H9 (cell line): ENCODE measurements around the gene SYNGR2. TPM values are rescaled to one million over a fixed set of nuclear protein-coding genes. Genes with fewer than 3 reads are reported as not detected.

Source experiments
- DNase-seq: peaks from one replicate; pipeline ENCODE4 v3.0.0-alpha.2; 2017
- H2AFZ ChIP-seq: one replicate; pipeline ENCODE4 v1.6.1; 2013; ENCODE audit warnings: mild to moderate bottlenecking, low read length, control low read depth, moderate library complexity
- H2AK5ac ChIP-seq: 2 replicates; pipeline ENCODE4 v1.6.1; 2013; ENCODE audit warnings: low read length, control low read depth, mixed read lengths; ENCODE audit not compliant: insufficient read length
- H2BK120ac ChIP-seq: one replicate; pipeline ENCODE4 v1.6.1; 2013; ENCODE audit warnings: low read depth, mild to moderate bottlenecking, low read length, control low read depth, inconsistent platforms; ENCODE audit not compliant: poor library complexity, severe bottlenecking
- H2BK12ac ChIP-seq: 2 replicates; pipeline ENCODE4 v1.6.1; 2013; ENCODE audit warnings: low read length, control low read depth, mixed read lengths, low read depth; ENCODE audit not compliant: insufficient read length
- H2BK15ac ChIP-seq: 2 replicates; pipeline ENCODE4 v1.6.1; 2013; ENCODE audit warnings: low read depth, low read length, control low read depth
- H2BK20ac ChIP-seq: one replicate; pipeline ENCODE4 v1.6.1; 2013; ENCODE audit warnings: low read depth, mild to moderate bottlenecking, low read length, control low read depth, inconsistent platforms; ENCODE audit not compliant: poor library complexity, severe bottlenecking
- H2BK5ac ChIP-seq: 2 replicates; pipeline ENCODE4 v1.6.1; 2013; ENCODE audit warnings: low read length, control low read depth, mixed read lengths; ENCODE audit not compliant: insufficient read length
- H3K14ac ChIP-seq: 2 replicates; pipeline ENCODE4 v1.6.1; 2013; ENCODE audit warnings: low read length, control low read depth; ENCODE audit not compliant: insufficient read depth
- H3K18ac ChIP-seq: 2 replicates; pipeline ENCODE4 v1.6.1; 2013; ENCODE audit warnings: low read depth, mild to moderate bottlenecking, mixed read lengths, low read length, control low read depth; ENCODE audit not compliant: insufficient read length
- H3K23ac ChIP-seq: 2 replicates; pipeline ENCODE4 v1.6.1; 2013; ENCODE audit warnings: low read length, control low read depth, mixed read lengths, low read depth; ENCODE audit not compliant: insufficient read length
- H3K23me2 ChIP-seq: 2 replicates; pipeline ENCODE4 v1.6.1; 2013; ENCODE audit warnings: low read depth, mild to moderate bottlenecking, mixed read lengths, low read length, control low read depth; ENCODE audit not compliant: insufficient read length, poor library complexity, severe bottlenecking
- H3K27ac ChIP-seq: 2 replicates; pipeline ENCODE4 v1.5.1; 2013; ENCODE audit warnings: low read length, control low read depth, mixed read lengths, low read depth; ENCODE audit not compliant: insufficient read length
- H3K27me3 ChIP-seq: 2 replicates; pipeline ENCODE4 v1.6.1; 2013; ENCODE audit warnings: low read length, control low read depth, inconsistent platforms; ENCODE audit not compliant: insufficient read depth
- H3K4ac ChIP-seq: 2 replicates; pipeline ENCODE4 v1.6.1; 2013; ENCODE audit warnings: low read depth, mild to moderate bottlenecking, control low read depth, inconsistent platforms, low read length, moderate library complexity
- H3K4me1 ChIP-seq: 2 replicates; pipeline ENCODE4 v1.6.1; 2013; ENCODE audit warnings: low read length, control low read depth, inconsistent platforms; ENCODE audit not compliant: insufficient read depth
- H3K4me2 ChIP-seq: 2 replicates; pipeline ENCODE4 v1.6.1; 2013; ENCODE audit warnings: low read length, control low read depth, mixed read lengths; ENCODE audit not compliant: insufficient read length, insufficient read depth
- H3K56ac ChIP-seq: 2 replicates; pipeline ENCODE4 v1.6.1; 2013; ENCODE audit warnings: low read depth, mild to moderate bottlenecking, mixed read lengths, low read length, control low read depth; ENCODE audit not compliant: insufficient read length
- H3K79me1 ChIP-seq: 2 replicates; pipeline ENCODE4 v1.6.1; 2013; ENCODE audit warnings: low read depth, mild to moderate bottlenecking, moderate library complexity, low read length, control low read depth, inconsistent platforms; ENCODE audit not compliant: insufficient read depth, poor library complexity, severe bottlenecking
- H3K79me2 ChIP-seq: 2 replicates; pipeline ENCODE4 v1.6.1; 2013; ENCODE audit warnings: low read length, control low read depth, inconsistent platforms; ENCODE audit not compliant: insufficient read depth
- H3K9ac ChIP-seq: 2 replicates; pipeline ENCODE4 v1.6.1; 2013; ENCODE audit warnings: low read length, control low read depth, mixed read lengths; ENCODE audit not compliant: insufficient read length; ENCODE audit errors: extremely low read depth
- H3K9me3 ChIP-seq: one replicate; pipeline ENCODE4 v1.6.1; 2013; ENCODE audit warnings: low read depth, low read length, inconsistent platforms; ENCODE audit not compliant: control insufficient read depth
- H3T11ph ChIP-seq: one replicate; pipeline ENCODE4 v1.6.1; 2013; ENCODE audit warnings: mild to moderate bottlenecking, low read length, control low read depth, inconsistent platforms
- H4K20me1 ChIP-seq: one replicate; pipeline ENCODE4 v1.6.1; 2013; ENCODE audit not compliant: control insufficient read depth, insufficient read length, insufficient read depth
- H4K5ac ChIP-seq: 2 replicates; pipeline ENCODE4 v1.6.1; 2013; ENCODE audit warnings: low read depth, mild to moderate bottlenecking, mixed read lengths, low read length, control low read depth; ENCODE audit not compliant: insufficient read length
- H4K8ac ChIP-seq: replicated peaks from 2 replicates; pipeline ENCODE4 v1.6.1; 2013; ENCODE audit warnings: low read length, control low read depth, mixed read lengths, low read depth; ENCODE audit not compliant: insufficient read length
- H4K91ac ChIP-seq: 2 replicates; pipeline ENCODE4 v1.6.1; 2013; ENCODE audit warnings: low read depth, mild to moderate bottlenecking, moderate library complexity, mixed read lengths, low read length, control low read depth; ENCODE audit not compliant: insufficient read length
- H3K27ac Mint-ChIP-seq, 3 experiments: 2 replicates in 2 of 3; 3 replicates in 1 of 3; pipeline ENCODE4 v1.8.0; 2020 to 2021; ENCODE audit warnings: mixed read lengths in 3 of 3, mild to moderate bottlenecking in 1 of 3, moderate library complexity in 1 of 3
- H3K27me3 Mint-ChIP-seq: 2 replicates; pipeline ENCODE4 v1.8.0; 2021; ENCODE audit warnings: low read depth, mild to moderate bottlenecking, moderate library complexity, mixed read lengths
- H3K36me3 Mint-ChIP-seq, 3 experiments: 2 replicates in 2 of 3; 3 replicates in 1 of 3; pipeline ENCODE4 v1.8.0; 2020 to 2021; ENCODE audit warnings: low read depth in 3 of 3, mixed read lengths in 3 of 3; ENCODE audit not compliant: insufficient read depth in 1 of 3
- H3K4me1 Mint-ChIP-seq, 2 experiments: 2 replicates each; pipeline ENCODE4 v1.8.0; 2020; ENCODE audit warnings: mixed read lengths in 2 of 2
- H3K4me3 Mint-ChIP-seq, 2 experiments: 2 replicates in 1 of 2; 3 replicates in 1 of 2; pipeline ENCODE4 v1.8.0; 2020 to 2021; ENCODE audit warnings: mild to moderate bottlenecking in 2 of 2, mixed read lengths in 2 of 2, moderate library complexity in 1 of 2
- H3K9me3 Mint-ChIP-seq, 2 experiments: 2 replicates in 1 of 2; 3 replicates in 1 of 2; pipeline ENCODE4 v1.8.0; 2020; ENCODE audit warnings: mild to moderate bottlenecking in 2 of 2, mixed read lengths in 2 of 2, moderate library complexity in 1 of 2
- WGBS: extraction: QIAGEN DNeasy Blood & Tissue Kit; methylation state at CpG from one replicate; pipeline ENCODE4 v1.1.7; 2013; ENCODE audit warnings: missing lambda C conversion rate, low lambda C conversion rate, mixed read lengths; ENCODE audit not compliant: insufficient read length; ENCODE audit errors: extremely low coverage; 5-methylcytosine and 5-hydroxymethylcytosine counted together
- total RNA-seq: library from RNA; stranded (reverse); gene quantifications from 2 replicates; pipeline ENCODE4 v1.2.1, GENCODE V29; 2021
- TF ChIP-seq, protein P1 (sequence below): fragments of 200-600 bp; sonication (generic); conservative IDR thresholded peaks from 3 replicates; pipeline ENCODE4 v1.8.0; 2021; ENCODE audit warnings: antibody characterized with exemption, mild to moderate bottlenecking

Gene SYNGR2
- total RNA-seq, 1 experiment from 2014 or later = 41.0 TPM

GRCh38 chr17:78120971-78121800, 47.2 kb upstream of the SYNGR2 start:
- Histone ChIP-seq H3K27me3 (no peaks in the 10 kb centered on the region), H2AK5ac (no peak overlapping the region), H3K18ac (no peak overlapping the region), H4K8ac (no peak overlapping the region), H3K4me1 (no peaks in the 10 kb centered on the region; the same call in 1 of the 2 replicates), H2BK120ac (no peak overlapping the region), H3K9me3 (no peaks in the 10 kb centered on the region), H3K56ac (no peak overlapping the region), H3K79me2 (no peaks in the 10 kb centered on the region), H4K5ac (no peak overlapping the region), H3K23ac (no peak overlapping the region), H3K4ac (no peak overlapping the region), H3K27ac (no peak overlapping the region), H4K91ac (no peak overlapping the region), H3K14ac (no peak overlapping the region), H4K20me1 (no peaks in the 10 kb centered on the region), H3K9ac (no peak overlapping the region), H2AFZ (no peak overlapping the region), H3K79me1 (no peaks in the 10 kb centered on the region), H3K23me2 (no peaks in the 10 kb centered on the region), H2BK5ac (no peak overlapping the region), H2BK15ac (no peak overlapping the region), H2BK20ac (no peak overlapping the region), H2BK12ac (no peak overlapping the region), H3K4me2 (no peak overlapping the region), H3T11ph (no peak overlapping the region)
- no peak overlapping the region for H3K27ac Mint-ChIP-seq
- no peak overlapping the region for H3K4me3 Mint-ChIP-seq
- H3K9me3 Mint-ChIP-seq = no peaks in the 10 kb centered on the region
- no peaks in the 10 kb centered on the region for H3K27me3 Mint-ChIP-seq
- DNase-seq = peak; percentile 30
- WGBS = no CpG with 5 or more reads among the region's 35 CpGs
- peaks cover 7 to 32% (median 22%) of the 10 kb centered on the region in 3 experiments for H3K36me3 Mint-ChIP-seq
- H3K4me1 Mint-ChIP-seq = no peaks in the 10 kb centered on the region
- TF ChIP-seq, protein P1, sequence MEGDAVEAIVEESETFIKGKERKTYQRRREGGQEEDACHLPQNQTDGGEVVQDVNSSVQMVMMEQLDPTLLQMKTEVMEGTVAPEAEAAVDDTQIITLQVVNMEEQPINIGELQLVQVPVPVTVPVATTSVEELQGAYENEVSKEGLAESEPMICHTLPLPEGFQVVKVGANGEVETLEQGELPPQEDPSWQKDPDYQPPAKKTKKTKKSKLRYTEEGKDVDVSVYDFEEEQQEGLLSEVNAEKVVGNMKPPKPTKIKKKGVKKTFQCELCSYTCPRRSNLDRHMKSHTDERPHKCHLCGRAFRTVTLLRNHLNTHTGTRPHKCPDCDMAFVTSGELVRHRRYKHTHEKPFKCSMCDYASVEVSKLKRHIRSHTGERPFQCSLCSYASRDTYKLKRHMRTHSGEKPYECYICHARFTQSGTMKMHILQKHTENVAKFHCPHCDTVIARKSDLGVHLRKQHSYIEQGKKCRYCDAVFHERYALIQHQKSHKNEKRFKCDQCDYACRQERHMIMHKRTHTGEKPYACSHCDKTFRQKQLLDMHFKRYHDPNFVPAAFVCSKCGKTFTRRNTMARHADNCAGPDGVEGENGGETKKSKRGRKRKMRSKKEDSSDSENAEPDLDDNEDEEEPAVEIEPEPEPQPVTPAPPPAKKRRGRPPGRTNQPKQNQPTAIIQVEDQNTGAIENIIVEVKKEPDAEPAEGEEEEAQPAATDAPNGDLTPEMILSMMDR = no peak
